Measurements from ENCODE around the gene SCUBE3.
A peak's percentile ranks its signal among the peaks of the same experiment; 100 is the strongest.

SCUBE3 gene

GRCh38 chr6:35272005-35272404, 58.2 kb downstream of the SCUBE3 start:
- DNase-seq (ENCODE audit: low spot score), result no peak

DNA sequence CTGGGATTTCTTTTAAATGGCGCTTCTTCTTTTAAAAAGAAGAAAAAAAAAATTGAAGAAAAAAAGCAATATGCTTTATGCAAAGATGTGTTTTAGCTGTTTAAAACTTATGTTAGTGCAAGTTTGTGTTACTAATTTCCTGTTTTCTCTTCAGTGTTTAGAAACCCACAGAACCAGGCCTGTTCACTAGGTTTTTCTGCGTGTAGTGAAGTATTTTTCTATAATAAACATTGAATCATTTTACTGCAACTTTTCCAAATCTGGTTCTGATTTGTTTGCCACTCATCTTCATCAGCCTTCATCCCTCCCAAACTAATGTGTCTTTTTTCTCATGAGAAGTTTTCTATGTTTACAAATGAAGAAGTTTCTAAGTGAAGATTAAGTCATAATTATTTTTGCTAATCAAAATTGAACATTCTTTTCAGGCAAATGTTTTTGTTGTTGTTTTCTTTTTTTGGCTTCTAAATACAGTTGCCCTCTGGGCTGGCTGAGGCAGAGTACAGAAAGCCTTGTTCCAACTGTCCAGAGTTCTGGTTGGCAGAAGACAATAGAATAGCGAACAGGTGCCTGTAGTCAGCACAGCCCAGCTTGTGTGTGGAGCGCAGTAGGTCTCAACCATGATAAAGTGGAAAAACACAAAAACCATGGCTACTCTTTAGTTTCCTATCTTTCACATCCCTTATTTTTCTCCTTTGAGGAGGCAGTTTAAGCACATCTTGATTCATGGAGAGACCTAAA, 60.2 kb downstream of the SCUBE3 start:
- DNase-seq (ENCODE audit: low spot score), result no peak

- no peak for DNase-seq (ENCODE audit: low spot score)
Measured at GRCh38 chr6:35275744-35276260, 62.0 kb downstream of the SCUBE3 start.

GRCh38 chr6:35278708-35279107, 65.0 kb downstream of the SCUBE3 start:
- no peak for DNase-seq (ENCODE audit: low spot score)

- no peak for DNase-seq (ENCODE audit: low spot score)
Measured at GRCh38 chr6:35280903-35281302, 67.1 kb downstream of the SCUBE3 start.

- no peak for DNase-seq (ENCODE audit: low spot score)
Measured at GRCh38 chr6:35282472-35282871, 68.7 kb downstream of the SCUBE3 start.

DNA sequence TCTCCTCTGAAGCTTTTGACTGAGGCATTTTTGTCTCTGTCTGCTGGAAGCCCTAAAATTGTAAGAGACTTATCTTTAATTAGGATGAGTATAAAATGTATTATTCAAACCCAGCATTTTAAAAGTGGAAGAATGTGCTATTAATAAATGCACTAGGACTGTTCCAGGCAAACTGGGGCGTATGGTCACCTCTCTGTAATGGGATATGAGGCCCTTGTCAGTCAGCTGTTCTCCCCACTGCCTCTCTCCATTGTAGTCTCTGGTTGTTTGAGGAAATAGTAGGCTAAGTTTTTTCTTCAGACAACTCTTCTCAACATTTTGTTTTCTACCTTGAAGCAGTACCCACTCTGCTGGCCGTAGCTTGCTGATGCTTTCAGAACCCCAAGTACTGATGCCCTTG, 69.6 kb downstream of the SCUBE3 start:
- DNase-seq (ENCODE audit: low spot score), result no peak

GRCh38 chr6:35287671-35288396, 74.1 kb downstream of the SCUBE3 start:
- no peak for DNase-seq (ENCODE audit: low spot score)

GRCh38 chr6:35288834-35289233, 75.1 kb downstream of the SCUBE3 start:
- no peak for DNase-seq (ENCODE audit: low spot score)

- no peak for DNase-seq (ENCODE audit: low spot score)
Measured at GRCh38 chr6:35291491-35291890, 77.7 kb downstream of the SCUBE3 start.

- no peak for DNase-seq (ENCODE audit: low spot score)
Measured at GRCh38 chr6:35292494-35292893, 78.7 kb downstream of the SCUBE3 start.

GRCh38 chr6:35293681-35294080, 79.9 kb downstream of the SCUBE3 start:
- DNase-seq (ENCODE audit: low spot score), result no peak

GRCh38 chr6:35294308-35294945, 80.7 kb downstream of the SCUBE3 start:
- DNase-seq (ENCODE audit: low spot score), result no peak

DNA sequence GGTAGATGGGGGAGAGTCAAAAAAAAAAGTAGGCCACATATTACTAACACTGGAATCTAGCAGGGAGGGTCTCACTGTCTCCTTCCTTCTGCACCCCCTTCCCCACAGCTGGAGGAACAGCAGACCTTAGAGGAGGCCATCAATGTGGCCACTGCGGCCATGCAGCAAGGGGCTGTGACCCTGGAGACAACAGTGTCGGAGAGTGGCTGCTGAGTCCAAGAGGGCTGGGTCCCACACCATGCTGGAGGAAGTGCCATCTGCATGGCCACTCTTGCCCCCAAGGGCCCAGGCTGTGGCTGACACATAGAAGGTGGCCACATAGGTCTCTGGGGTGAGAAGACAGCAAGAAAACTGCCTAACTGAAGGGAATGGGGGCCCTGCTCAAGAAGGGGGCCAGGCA, 81.3 kb downstream of the SCUBE3 start:
- DNase-seq (ENCODE audit: low spot score), result no peak

DNA sequence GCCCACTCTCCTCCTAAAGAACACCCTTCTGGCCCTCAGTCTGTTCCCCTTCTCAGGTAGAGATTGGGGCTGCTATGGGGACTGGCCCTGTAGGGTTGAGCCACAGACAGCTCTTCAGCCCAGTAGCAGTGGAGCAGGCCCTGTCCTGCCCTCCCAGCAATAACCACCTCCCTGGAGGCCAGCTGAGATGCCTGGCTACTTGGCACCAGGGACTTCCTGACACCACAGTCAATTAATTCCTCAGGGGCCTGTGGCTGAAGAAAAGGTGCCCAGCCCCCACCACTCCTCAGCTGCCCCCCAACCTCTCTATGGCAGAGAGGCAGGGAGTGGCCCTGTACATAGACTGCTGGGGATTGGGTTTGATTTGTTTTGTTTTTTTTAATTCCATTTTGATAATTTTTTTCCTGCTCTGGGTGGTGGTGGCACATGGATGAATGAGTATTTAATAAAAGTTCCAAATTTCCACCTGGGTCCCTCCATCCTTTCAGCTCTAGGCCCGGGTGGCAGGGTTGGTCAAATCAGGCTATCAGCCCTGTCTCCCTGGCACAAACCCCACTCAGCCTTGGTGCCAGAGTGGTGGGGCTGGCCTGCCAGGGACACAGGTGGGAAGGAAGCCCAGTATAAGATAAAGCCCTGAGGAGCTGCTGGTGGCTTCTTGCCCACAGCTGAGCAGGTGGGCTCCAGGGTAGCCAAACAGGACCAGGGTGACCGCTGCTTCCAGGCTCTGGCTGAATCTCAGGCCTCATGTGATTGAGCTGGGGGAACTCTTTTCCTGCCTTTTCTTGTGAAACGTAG, 82.0 kb downstream of the SCUBE3 start:
- DNase-seq (ENCODE audit: low spot score), result no peak

GRCh38 chr6:35296931-35297600, 83.3 kb downstream of the SCUBE3 start:
- no peak for DNase-seq (ENCODE audit: low spot score)

DNA sequence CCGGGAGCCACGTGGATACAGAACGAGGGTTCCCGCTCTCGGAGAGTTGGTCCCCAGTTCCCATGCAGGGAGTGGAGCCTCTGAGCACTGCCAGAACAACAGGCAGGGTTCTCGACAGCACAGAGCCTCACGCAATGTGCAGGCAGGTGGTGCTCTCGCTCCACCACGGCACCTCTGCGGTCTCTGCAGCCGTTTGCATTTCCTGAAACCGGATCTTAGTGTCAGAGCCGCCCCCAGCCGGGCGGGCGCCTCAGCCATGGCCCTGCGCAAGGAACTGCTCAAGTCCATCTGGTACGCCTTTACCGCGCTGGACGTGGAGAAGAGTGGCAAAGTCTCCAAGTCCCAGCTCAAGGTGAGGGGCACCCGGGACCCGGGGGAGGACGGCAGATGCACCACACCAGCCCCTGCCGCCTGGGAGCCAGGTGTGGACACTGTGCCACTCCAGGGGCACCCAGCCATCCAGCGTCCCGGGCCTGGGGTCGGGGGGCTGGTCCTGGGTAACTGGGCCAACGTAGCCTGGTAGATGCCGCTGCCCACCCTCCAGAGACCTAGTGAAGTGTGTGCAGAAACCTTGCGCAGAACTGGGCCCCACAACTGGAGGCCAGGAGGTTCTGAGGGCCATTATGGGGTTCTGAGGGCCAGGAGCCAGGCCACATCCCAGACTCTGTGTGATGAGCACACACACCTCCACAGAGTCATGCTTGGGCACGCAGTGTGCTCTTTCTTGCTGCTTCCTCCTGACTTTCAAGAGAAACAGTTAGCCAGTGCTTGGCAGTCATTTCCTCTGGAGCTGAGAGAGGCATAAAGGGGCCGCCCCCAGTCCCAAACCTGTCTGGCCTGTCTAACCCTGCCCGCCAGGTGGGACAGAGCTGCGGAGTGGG, 84.1 kb downstream of the SCUBE3 start, which contains the start of gene DEF6:
Gene DEF6, plus strand, starts transcription at position 218 of the 881 bp plus-strand sequence. Its CDS starts 39 bp downstream, at position 257.
- peak; percentile 89 for DNase-seq (ENCODE audit: low spot score)

DNA sequence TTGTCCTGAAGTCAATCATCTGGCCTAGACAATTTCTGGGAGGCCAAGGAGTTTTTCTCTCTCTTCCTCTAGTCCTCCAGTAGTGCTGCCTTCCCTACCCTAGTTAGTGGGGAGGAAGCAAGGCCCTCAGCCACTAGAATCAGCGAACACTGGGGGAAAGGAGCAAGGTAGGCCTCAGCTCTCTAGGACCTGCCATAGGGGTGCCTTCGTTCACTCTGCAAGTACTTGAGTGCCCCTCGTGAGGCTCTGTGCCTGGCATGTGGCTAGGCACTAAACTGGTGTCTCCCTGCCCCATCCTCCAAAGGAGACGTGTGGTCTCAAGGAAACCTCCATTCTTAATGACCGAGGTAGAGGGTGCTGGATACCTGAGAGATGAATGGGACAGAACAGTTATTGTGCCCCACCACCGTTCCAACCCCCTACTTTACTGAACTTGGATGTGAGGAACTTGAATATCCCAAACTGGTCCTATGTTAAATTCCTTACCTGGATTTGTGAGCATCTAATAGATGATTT, 84.9 kb downstream of the SCUBE3 start:
- DNase-seq (ENCODE audit: low spot score), result no peak

GRCh38 chr6:35299674-35300073, 85.9 kb downstream of the SCUBE3 start:
- no peak for DNase-seq (ENCODE audit: low spot score)

- no peak for DNase-seq (ENCODE audit: low spot score)
Measured at GRCh38 chr6:35300848-35301247, 87.1 kb downstream of the SCUBE3 start.

All from ecto neural progenitor cell (in vitro differentiated cells).